ENCODE results near the gene PIEZO2.

Gene PIEZO2

GRCh38 chr18:10688766-10689165, 460.6 kb downstream of the PIEZO2 start:
- no peak overlapping the region for H2AK5ac ChIP-seq (ENCODE audit: low read length, severe bottlenecking)
- no peak overlapping the region for H4K8ac ChIP-seq (ENCODE audit: low read length)
- no peak overlapping the region for H3K18ac ChIP-seq (ENCODE audit: low read depth in 1 of 2, low read length in 2 of 2)
- DNase-seq = no peak
- H3K4me3 ChIP-seq (ENCODE audit: insufficient read depth in 1 of 2, low read depth in 1 of 2, low read length in 2 of 2) = no peak overlapping the region
- no peaks in the 10 kb centered on the region for H3K9me3 ChIP-seq (ENCODE audit: control insufficient read depth, low read length)
- H3K9ac ChIP-seq (ENCODE audit: low read length) = no peak overlapping the region
- H2BK120ac ChIP-seq (ENCODE audit: low read depth, low read length) = no peak overlapping the region
- H3K4me1 ChIP-seq (ENCODE audit: control insufficient read depth, insufficient read depth, low read depth, low read length) = no peaks in the 10 kb centered on the region
- no peak overlapping the region for H4K91ac ChIP-seq (ENCODE audit: low read length)
- no peaks in the 10 kb centered on the region for H3K27me3 ChIP-seq (ENCODE audit: control insufficient read depth in 1 of 2, insufficient read depth in 1 of 2, low read length in 2 of 2)
- H2BK15ac ChIP-seq (ENCODE audit: low read depth, poor library complexity, severe bottlenecking) = no peak overlapping the region
- H3K23ac ChIP-seq (ENCODE audit: low read length in 2 of 2) = no peak overlapping the region
- no peak overlapping the region for H2AFZ ChIP-seq (ENCODE audit: low read depth, low read length)
- H3K14ac ChIP-seq (ENCODE audit: low read length in 2 of 2) = no peak overlapping the region
- H3K4ac ChIP-seq (ENCODE audit: low read depth in 1 of 2, low read length in 2 of 2) = no peak overlapping the region
- no peak overlapping the region for H2BK12ac ChIP-seq (ENCODE audit: low read length in 2 of 2)
- over 99% methylated on average over 3 of the region's 4 CpGs for WGBS
- no peak overlapping the region for H2BK5ac ChIP-seq (ENCODE audit: low read depth, low read length, poor library complexity, severe bottlenecking)
- H3K79me1 ChIP-seq (replicated peaks; ENCODE audit: low read length, poor library complexity, severe bottlenecking) = no peaks in the 10 kb centered on the region
- no peak overlapping the region for H3K4me2 ChIP-seq (ENCODE audit: low read length, poor library complexity, severe bottlenecking)
- no peak overlapping the region for H3K27ac ChIP-seq (ENCODE audit: low read length, poor library complexity, severe bottlenecking)
- no peaks in the 10 kb centered on the region for H3K36me3 ChIP-seq (ENCODE audit: control insufficient read depth in 1 of 2, insufficient read depth in 2 of 2, low read depth in 1 of 2, low read length in 2 of 2)

GRCh38 chr18:10687161-10687925, 462.0 kb downstream of the PIEZO2 start:
- no peak overlapping the region for H4K8ac ChIP-seq (ENCODE audit: low read length)
- H3K14ac ChIP-seq (ENCODE audit: low read length in 2 of 2) = no peak overlapping the region
- H3K4ac ChIP-seq (ENCODE audit: low read depth in 1 of 2, low read length in 2 of 2) = no peak overlapping the region
- H3K36me3 ChIP-seq (ENCODE audit: control insufficient read depth in 1 of 2, insufficient read depth in 2 of 2, low read depth in 1 of 2, low read length in 2 of 2) = no peaks in the 10 kb centered on the region
- no peak overlapping the region for H3K27ac ChIP-seq (ENCODE audit: low read length, poor library complexity, severe bottlenecking)
- H2BK5ac ChIP-seq (ENCODE audit: low read depth, low read length, poor library complexity, severe bottlenecking) = no peak overlapping the region
- WGBS = 77% methylated on average over 6 of the region's 8 CpGs
- no peak overlapping the region for H3K9ac ChIP-seq (ENCODE audit: low read length)
- no peak overlapping the region for H2BK12ac ChIP-seq (ENCODE audit: low read length in 2 of 2)
- H3K4me1 ChIP-seq (ENCODE audit: control insufficient read depth, insufficient read depth, low read depth, low read length) = no peaks in the 10 kb centered on the region
- no peak overlapping the region for H2BK15ac ChIP-seq (ENCODE audit: low read depth, poor library complexity, severe bottlenecking)
- H3K4me2 ChIP-seq (ENCODE audit: low read length, poor library complexity, severe bottlenecking) = no peak overlapping the region
- H2AK5ac ChIP-seq (ENCODE audit: low read length, severe bottlenecking) = no peak overlapping the region
- DNase-seq = no peak
- no peak overlapping the region for H4K91ac ChIP-seq (ENCODE audit: low read length)
- no peak overlapping the region for H3K4me3 ChIP-seq (ENCODE audit: insufficient read depth in 1 of 2, low read depth in 1 of 2, low read length in 2 of 2)
- no peak overlapping the region for H2BK120ac ChIP-seq (ENCODE audit: low read depth, low read length)
- H3K23ac ChIP-seq (ENCODE audit: low read length in 2 of 2) = no peak overlapping the region
- no peaks in the 10 kb centered on the region for H3K9me3 ChIP-seq (ENCODE audit: control insufficient read depth, low read length)
- no peaks in the 10 kb centered on the region for H3K79me1 ChIP-seq (replicated peaks; ENCODE audit: low read length, poor library complexity, severe bottlenecking)
- no peak overlapping the region for H3K18ac ChIP-seq (ENCODE audit: low read depth in 1 of 2, low read length in 2 of 2)
- H2AFZ ChIP-seq (ENCODE audit: low read depth, low read length) = no peak overlapping the region
- no peaks in the 10 kb centered on the region for H3K27me3 ChIP-seq (ENCODE audit: control insufficient read depth in 1 of 2, insufficient read depth in 1 of 2, low read length in 2 of 2)

DNA sequence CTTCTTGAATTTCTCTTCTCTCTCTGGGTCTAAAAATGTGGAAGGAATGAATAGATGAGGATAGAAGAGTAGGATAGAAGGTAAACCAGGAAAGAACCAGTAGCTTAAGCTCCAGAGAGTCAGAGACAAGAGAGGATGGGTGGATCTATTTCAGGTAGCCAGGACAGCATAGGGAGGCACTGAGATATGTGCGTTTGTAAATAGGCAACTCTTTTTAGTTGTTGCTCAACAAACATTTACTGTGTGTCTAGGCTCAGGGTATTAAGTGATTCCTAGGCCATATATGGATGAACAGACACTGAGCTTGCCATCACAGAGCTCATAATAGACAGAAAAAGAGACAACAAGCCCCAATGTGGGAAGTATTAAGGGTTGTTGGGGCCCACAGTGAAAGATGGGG, 463.1 kb downstream of the PIEZO2 start:
- WGBS = 0% methylated on average over 1 of the region's 1 CpG

GRCh38 chr18:10685484-10685883, 463.9 kb downstream of the PIEZO2 start:
- no peak overlapping the region for H2AK5ac ChIP-seq (ENCODE audit: low read length, severe bottlenecking)
- no peak overlapping the region for H2AFZ ChIP-seq (ENCODE audit: low read depth, low read length)
- H2BK120ac ChIP-seq (ENCODE audit: low read depth, low read length) = no peak overlapping the region
- H3K27me3 ChIP-seq (ENCODE audit: control insufficient read depth in 1 of 2, insufficient read depth in 1 of 2, low read length in 2 of 2) = no peaks in the 10 kb centered on the region
- no peak for DNase-seq
- no peak overlapping the region for H3K14ac ChIP-seq (ENCODE audit: low read length in 2 of 2)
- no peaks in the 10 kb centered on the region for H3K36me3 ChIP-seq (ENCODE audit: control insufficient read depth in 1 of 2, insufficient read depth in 2 of 2, low read depth in 1 of 2, low read length in 2 of 2)
- H3K9ac ChIP-seq (ENCODE audit: low read length) = no peak overlapping the region
- no peak overlapping the region for H2BK5ac ChIP-seq (ENCODE audit: low read depth, low read length, poor library complexity, severe bottlenecking)
- peaks cover 2% of the 10 kb centered on the region for H3K4me1 ChIP-seq (ENCODE audit: control insufficient read depth, insufficient read depth, low read depth, low read length)
- no peaks in the 10 kb centered on the region for H3K9me3 ChIP-seq (ENCODE audit: control insufficient read depth, low read length)
- H3K18ac ChIP-seq (ENCODE audit: low read depth in 1 of 2, low read length in 2 of 2) = no peak overlapping the region
- no peak overlapping the region for H4K8ac ChIP-seq (ENCODE audit: low read length)
- H2BK15ac ChIP-seq (ENCODE audit: low read depth, poor library complexity, severe bottlenecking) = no peak overlapping the region
- H3K4me2 ChIP-seq (ENCODE audit: low read length, poor library complexity, severe bottlenecking) = no peak overlapping the region
- WGBS = 95% methylated on average over 15 of the region's 15 CpGs
- H3K4ac ChIP-seq (ENCODE audit: low read depth in 1 of 2, low read length in 2 of 2) = no peak overlapping the region
- H3K79me1 ChIP-seq (replicated peaks; ENCODE audit: low read length, poor library complexity, severe bottlenecking) = no peaks in the 10 kb centered on the region
- H3K4me3 ChIP-seq (ENCODE audit: insufficient read depth in 1 of 2, low read depth in 1 of 2, low read length in 2 of 2) = no peak overlapping the region
- no peak overlapping the region for H3K23ac ChIP-seq (ENCODE audit: low read length in 2 of 2)
- H3K27ac ChIP-seq (ENCODE audit: low read length, poor library complexity, severe bottlenecking) = no peak overlapping the region
- H2BK12ac ChIP-seq (ENCODE audit: low read length in 2 of 2) = no peak overlapping the region
- H4K91ac ChIP-seq (ENCODE audit: low read length) = no peak overlapping the region

More for the DNA sequence above, 463.1 kb downstream of the PIEZO2 start:
- no peaks in the 10 kb centered on the region for H3K27me3 ChIP-seq (ENCODE audit: control insufficient read depth in 1 of 2, insufficient read depth in 1 of 2, low read length in 2 of 2)
- no peak overlapping the region for H2BK5ac ChIP-seq (ENCODE audit: low read depth, low read length, poor library complexity, severe bottlenecking)
- H3K23ac ChIP-seq (ENCODE audit: low read length in 2 of 2) = no peak overlapping the region
- H3K79me1 ChIP-seq (replicated peaks; ENCODE audit: low read length, poor library complexity, severe bottlenecking) = no peaks in the 10 kb centered on the region
- H3K4me3 ChIP-seq (ENCODE audit: insufficient read depth in 1 of 2, low read depth in 1 of 2, low read length in 2 of 2) = no peak overlapping the region
- H3K36me3 ChIP-seq (ENCODE audit: control insufficient read depth in 1 of 2, insufficient read depth in 2 of 2, low read depth in 1 of 2, low read length in 2 of 2) = no peaks in the 10 kb centered on the region
- H4K91ac ChIP-seq (ENCODE audit: low read length) = no peak overlapping the region
- no peak overlapping the region for H3K9ac ChIP-seq (ENCODE audit: low read length)
- H2AK5ac ChIP-seq (ENCODE audit: low read length, severe bottlenecking) = no peak overlapping the region
- no peak overlapping the region for H2BK15ac ChIP-seq (ENCODE audit: low read depth, poor library complexity, severe bottlenecking)
- peaks cover 2% of the 10 kb centered on the region for H3K4me1 ChIP-seq (ENCODE audit: control insufficient read depth, insufficient read depth, low read depth, low read length)
- H3K4ac ChIP-seq (ENCODE audit: low read depth in 1 of 2, low read length in 2 of 2) = no peak overlapping the region
- no peak overlapping the region for H4K8ac ChIP-seq (ENCODE audit: low read length)
- no peak for DNase-seq
- H3K4me2 ChIP-seq (ENCODE audit: low read length, poor library complexity, severe bottlenecking) = no peak overlapping the region
- no peaks in the 10 kb centered on the region for H3K9me3 ChIP-seq (ENCODE audit: control insufficient read depth, low read length)
- H2BK120ac ChIP-seq (ENCODE audit: low read depth, low read length) = no peak overlapping the region
- no peak overlapping the region for H2BK12ac ChIP-seq (ENCODE audit: low read length in 2 of 2)
- H3K27ac ChIP-seq (ENCODE audit: low read length, poor library complexity, severe bottlenecking) = no peak overlapping the region
- H3K18ac ChIP-seq (ENCODE audit: low read depth in 1 of 2, low read length in 2 of 2) = no peak overlapping the region
- H2AFZ ChIP-seq (ENCODE audit: low read depth, low read length) = no peak overlapping the region
- no peak overlapping the region for H3K14ac ChIP-seq (ENCODE audit: low read length in 2 of 2)

All from mesenchymal stem cell (in vitro differentiated cells and primary cell).